ENCODE measurements around the gene TRAPPC3.

Gene TRAPPC3

GRCh38 chr1:36108314-36108713, 41.0 kb downstream of the TRAPPC3 start:
- no peak for FAIRE-seq
- no peak for DNase-seq (ENCODE audit: extremely low spot score, insufficient read length, low read depth)

- no peak for DNase-seq (ENCODE audit: extremely low spot score, insufficient read length, low read depth)
- FAIRE-seq = no peak
Observed at GRCh38 chr1:36107394-36107793, 41.9 kb downstream of the TRAPPC3 start.

- DNase-seq (ENCODE audit: extremely low spot score, insufficient read length, low read depth) (no peak), FAIRE-seq (no peak)
Observed at GRCh38 chr1:36106269-36106668, 43.0 kb downstream of the TRAPPC3 start.

- DNase-seq (ENCODE audit: extremely low spot score, insufficient read length, low read depth) (no peak), FAIRE-seq (no peak)
Observed at GRCh38 chr1:36101546-36101945, 47.7 kb downstream of the TRAPPC3 start.

GRCh38 chr1:36100376-36100775, 48.9 kb downstream of the TRAPPC3 start:
- FAIRE-seq = no peak
- no peak for DNase-seq (ENCODE audit: extremely low spot score, insufficient read length, low read depth)

GRCh38 chr1:36099681-36100341, 49.5 kb downstream of the TRAPPC3 start:
- DNase-seq (ENCODE audit: extremely low spot score, insufficient read length, low read depth) (peak; percentile 75), FAIRE-seq (peak; percentile 96)

- DNase-seq (ENCODE audit: extremely low spot score, insufficient read length, low read depth) (no peak), FAIRE-seq (no peak)
Observed at GRCh38 chr1:36098650-36099365, 50.5 kb downstream of the TRAPPC3 start.

- DNase-seq (ENCODE audit: extremely low spot score, insufficient read length, low read depth) (no peak), FAIRE-seq (no peak)
Observed at GRCh38 chr1:36097693-36098585, 51.3 kb downstream of the TRAPPC3 start.

- no peak for FAIRE-seq
Observed at GRCh38 chr1:36096500-36097432, 52.5 kb downstream of the TRAPPC3 start.

GRCh38 chr1:36095760-36096405, 53.4 kb downstream of the TRAPPC3 start:
- DNase-seq (ENCODE audit: extremely low spot score, insufficient read length, low read depth) = no peak
- FAIRE-seq = no peak

More at GRCh38 chr1:36096500-36097432, 52.5 kb downstream of the TRAPPC3 start:
- no peak for DNase-seq (ENCODE audit: extremely low spot score, insufficient read length, low read depth)

- DNase-seq (ENCODE audit: extremely low spot score, insufficient read length, low read depth) (no peak), FAIRE-seq (no peak)
Observed at GRCh38 chr1:36094621-36095061, 54.6 kb downstream of the TRAPPC3 start.

GRCh38 chr1:36093929-36094328, 55.4 kb downstream of the TRAPPC3 start:
- DNase-seq (ENCODE audit: extremely low spot score, insufficient read length, low read depth) = no peak
- no peak for FAIRE-seq

- DNase-seq (ENCODE audit: extremely low spot score, insufficient read length, low read depth) (no peak), FAIRE-seq (no peak)
Observed at GRCh38 chr1:36093226-36093625, 56.1 kb downstream of the TRAPPC3 start.

- FAIRE-seq = no peak
- DNase-seq (ENCODE audit: extremely low spot score, insufficient read length, low read depth) = no peak
Observed at GRCh38 chr1:36092798-36093185, 56.5 kb downstream of the TRAPPC3 start.

- FAIRE-seq (no peak), DNase-seq (ENCODE audit: extremely low spot score, insufficient read length, low read depth) (no peak)
Observed at GRCh38 chr1:36092166-36092797, 57.0 kb downstream of the TRAPPC3 start.

GRCh38 chr1:36091698-36092097, 57.6 kb downstream of the TRAPPC3 start:
- FAIRE-seq (no peak), DNase-seq (ENCODE audit: extremely low spot score, insufficient read length, low read depth) (no peak)

- DNase-seq (ENCODE audit: extremely low spot score, insufficient read length, low read depth) = no peak
- no peak for FAIRE-seq
Observed at GRCh38 chr1:36091141-36091540, 58.1 kb downstream of the TRAPPC3 start.

- FAIRE-seq (peak; percentile 79), DNase-seq (ENCODE audit: extremely low spot score, insufficient read length, low read depth) (no peak)
Observed at GRCh38 chr1:36089393-36090121, 59.7 kb downstream of the TRAPPC3 start.
